Muscle of arm (tissue), 12 donors: Measurements from ENCODE around the gene MOB2. TPM values are rescaled to one million over a fixed set of nuclear protein-coding genes. Genes with fewer than 3 reads are reported as not detected.
"Not testable (repeated sequence)": the region's sequence is repeated elsewhere in the genome, so short reads cannot be mapped to it uniquely, and the experiment has no call there.

ENCODE experiments used
- DNase-seq: peaks from one replicate; pipeline ENCODE4 v3.0.0-alpha.2; 2013
- polyA plus RNA-seq, 12 donors: library from polyadenylated mRNA; unstranded; fragments of 120-200 nt; gene quantifications; one replicate each; pipeline ENCODE4 v1.2.1, GENCODE V29; 2013; ENCODE audit not compliant: insufficient read length in 12 of 12

MOB2 gene
- polyA plus RNA-seq, 12 donors, result 21.4 to 29.9 (median 23.6) TPM; not detected in 1

- DNase-seq, result no peak
Observed at GRCh38 chr11:1519028-1520010, 32.7 kb upstream of the MOB2 start.

GRCh38 chr11:1518301-1518700, 31.7 kb upstream of the MOB2 start:
- DNase-seq, result no peak

GRCh38 chr11:1517117-1518005, 30.8 kb upstream of the MOB2 start:
- DNase-seq, result no peak

- DNase-seq, result no peak
Observed at GRCh38 chr11:1516273-1517067, 29.9 kb upstream of the MOB2 start.

GRCh38 chr11:1515082-1516060, 28.8 kb upstream of the MOB2 start:
- peak; percentile 76 for DNase-seq

GRCh38 chr11:1514336-1515061, 27.9 kb upstream of the MOB2 start:
- DNase-seq, result peak; percentile 59

- no peak for DNase-seq
Observed at GRCh38 chr11:1513326-1514296, 27.0 kb upstream of the MOB2 start.

- not testable (repeated sequence) for DNase-seq
Observed at GRCh38 chr11:1512531-1513258, 26.1 kb upstream of the MOB2 start.

GRCh38 chr11:1511937-1512496, 25.4 kb upstream of the MOB2 start:
- no peak for DNase-seq

GRCh38 chr11:1510928-1511327, 24.3 kb upstream of the MOB2 start:
- no peak for DNase-seq

GRCh38 chr11:1510351-1510750, 23.8 kb upstream of the MOB2 start:
- not testable (repeated sequence) for DNase-seq

GRCh38 chr11:1509626-1510255, 23.2 kb upstream of the MOB2 start:
- DNase-seq, result no peak

- no peak for DNase-seq
Observed at GRCh38 chr11:1508986-1509385, 22.4 kb upstream of the MOB2 start.

- DNase-seq, result no peak
Observed at GRCh38 chr11:1508491-1508891, 21.9 kb upstream of the MOB2 start.

- no peak for DNase-seq
Observed at GRCh38 chr11:1507381-1508140, 21.0 kb upstream of the MOB2 start.

- no peak for DNase-seq
Observed at GRCh38 chr11:1506981-1507380, 20.4 kb upstream of the MOB2 start.
